ENCODE measurements around the gene SIMC1.

SIMC1 gene

DNA sequence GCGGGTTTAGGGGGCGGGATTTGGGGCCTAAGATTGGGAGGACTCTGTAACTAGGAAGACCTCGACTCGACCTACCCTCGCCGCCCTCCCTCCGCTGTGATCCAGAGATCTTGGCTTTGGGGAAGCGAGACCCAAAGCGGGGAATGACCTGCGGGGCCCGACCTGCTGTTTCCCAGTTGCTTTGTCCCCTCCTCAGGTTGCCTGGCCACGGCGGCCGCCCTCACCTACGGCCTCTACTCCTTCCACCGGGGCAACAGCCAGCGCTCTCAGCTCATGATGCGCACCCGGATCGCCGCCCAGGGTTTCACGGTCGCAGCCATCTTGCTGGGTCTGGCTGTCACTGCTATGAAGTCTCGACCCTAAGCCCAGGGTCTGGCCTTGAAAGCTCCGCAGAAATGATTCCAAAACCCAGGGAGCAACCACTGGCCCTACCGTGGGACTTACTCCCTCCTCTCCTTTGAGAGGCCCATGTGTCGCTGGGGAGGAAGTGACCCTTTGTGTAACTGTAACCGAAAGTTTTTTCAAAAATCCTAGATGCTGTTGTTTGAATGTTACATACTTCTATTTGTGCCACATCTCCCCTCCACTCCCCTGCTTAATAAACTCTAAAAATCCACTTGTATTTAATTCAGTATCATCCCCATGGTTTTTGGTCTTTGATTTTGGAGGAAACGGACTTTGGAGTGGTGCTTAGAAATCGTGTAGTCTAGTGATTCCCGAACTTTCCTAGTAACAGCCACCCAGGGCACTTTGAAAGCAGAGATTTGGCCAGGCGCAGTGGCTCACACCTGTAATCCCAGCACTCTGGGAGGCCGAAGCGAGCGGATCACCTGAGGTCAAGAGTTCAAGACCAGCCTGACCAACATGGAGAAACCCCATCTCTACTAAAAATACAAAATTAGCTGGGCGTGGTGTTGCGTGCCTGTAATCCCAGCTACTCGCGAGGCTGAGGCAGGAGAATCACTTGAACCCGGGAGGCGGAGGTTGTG, 151.2 kb downstream of the SIMC1 start:
- no peak for DNase-seq (ENCODE audit: low spot score)

DNA sequence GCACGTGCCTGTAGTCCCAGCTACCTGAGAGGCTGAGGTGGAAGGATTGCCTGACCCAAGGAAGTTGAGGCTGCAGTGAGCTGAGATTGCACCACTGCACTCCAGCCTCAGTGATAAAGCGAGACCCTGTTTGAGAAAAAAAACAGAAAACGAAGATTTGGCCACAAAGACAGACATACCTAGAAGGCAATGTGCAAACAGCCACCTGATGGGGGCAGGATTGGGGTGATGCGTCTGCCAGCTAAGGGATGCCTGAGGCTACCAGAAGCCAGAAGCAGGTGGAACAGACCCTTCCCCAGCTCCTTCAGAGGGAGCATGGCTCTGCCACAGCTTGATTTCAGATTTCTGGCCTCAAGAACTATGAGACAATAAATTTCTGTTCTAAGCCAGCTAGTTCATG, 153.3 kb downstream of the SIMC1 start:
- DNase-seq (ENCODE audit: low spot score), result no peak

DNA sequence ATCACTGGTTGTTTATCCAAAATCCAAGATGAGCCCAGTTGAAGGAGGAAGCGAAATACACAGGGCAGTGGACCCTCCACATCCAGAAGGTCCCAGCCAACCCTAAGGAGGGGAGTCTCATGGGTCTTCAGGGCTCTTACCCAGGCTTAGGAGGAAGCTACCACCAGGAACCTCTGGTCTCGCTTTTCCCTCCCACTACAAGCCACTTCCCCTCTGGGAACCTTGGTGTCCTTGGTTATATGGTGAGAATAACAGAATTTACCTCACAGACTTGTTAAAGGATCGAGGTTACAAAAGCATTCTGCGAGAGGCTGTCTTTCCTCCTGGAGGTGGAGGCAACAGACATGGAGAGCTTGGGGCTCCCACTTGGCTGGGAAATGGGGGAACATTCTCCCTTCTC, 153.8 kb downstream of the SIMC1 start:
- DNase-seq (ENCODE audit: low spot score), result no peak

DNA sequence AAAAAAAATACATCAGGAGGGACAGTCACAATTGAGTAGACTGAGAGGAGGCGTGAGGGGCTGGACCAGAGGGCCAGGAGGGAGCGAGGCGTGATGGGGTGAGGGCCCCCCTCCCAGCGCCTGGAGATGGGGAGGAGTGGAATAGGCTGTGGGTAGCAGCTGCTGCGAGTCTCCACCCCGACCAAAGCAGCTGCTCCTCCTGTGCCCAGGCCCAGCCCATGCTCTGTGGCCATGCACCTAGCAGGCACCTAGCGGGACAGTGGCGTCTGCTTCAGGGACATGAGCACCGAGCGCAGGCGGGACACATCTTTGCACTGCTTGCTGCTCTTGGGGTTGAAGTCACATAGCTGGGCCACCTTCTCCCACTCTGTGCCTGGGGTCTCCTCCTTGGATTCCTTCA, 154.3 kb downstream of the SIMC1 start:
- DNase-seq (ENCODE audit: low spot score), result no peak

DNA sequence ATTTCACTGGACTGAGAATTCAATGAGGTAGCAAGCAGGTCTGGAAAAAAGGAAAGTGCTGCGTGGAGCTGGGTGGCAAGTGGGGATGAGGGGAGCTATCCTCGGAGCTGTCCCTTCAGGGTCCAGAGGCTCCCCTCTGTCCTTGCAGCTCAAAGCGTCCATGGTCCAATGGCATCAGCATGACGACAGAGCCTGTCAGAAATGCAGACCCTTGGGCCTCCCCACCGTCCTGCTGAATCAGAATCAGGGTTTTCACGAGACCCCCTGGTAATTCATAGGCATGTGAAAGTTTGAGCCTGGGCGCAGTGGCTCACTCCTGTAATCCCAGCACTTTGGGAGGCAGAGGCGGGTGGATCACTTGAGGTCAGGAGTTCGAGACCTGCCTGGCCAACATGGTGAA, 155.9 kb downstream of the SIMC1 start:
- DNase-seq (ENCODE audit: low spot score), result no peak

DNA sequence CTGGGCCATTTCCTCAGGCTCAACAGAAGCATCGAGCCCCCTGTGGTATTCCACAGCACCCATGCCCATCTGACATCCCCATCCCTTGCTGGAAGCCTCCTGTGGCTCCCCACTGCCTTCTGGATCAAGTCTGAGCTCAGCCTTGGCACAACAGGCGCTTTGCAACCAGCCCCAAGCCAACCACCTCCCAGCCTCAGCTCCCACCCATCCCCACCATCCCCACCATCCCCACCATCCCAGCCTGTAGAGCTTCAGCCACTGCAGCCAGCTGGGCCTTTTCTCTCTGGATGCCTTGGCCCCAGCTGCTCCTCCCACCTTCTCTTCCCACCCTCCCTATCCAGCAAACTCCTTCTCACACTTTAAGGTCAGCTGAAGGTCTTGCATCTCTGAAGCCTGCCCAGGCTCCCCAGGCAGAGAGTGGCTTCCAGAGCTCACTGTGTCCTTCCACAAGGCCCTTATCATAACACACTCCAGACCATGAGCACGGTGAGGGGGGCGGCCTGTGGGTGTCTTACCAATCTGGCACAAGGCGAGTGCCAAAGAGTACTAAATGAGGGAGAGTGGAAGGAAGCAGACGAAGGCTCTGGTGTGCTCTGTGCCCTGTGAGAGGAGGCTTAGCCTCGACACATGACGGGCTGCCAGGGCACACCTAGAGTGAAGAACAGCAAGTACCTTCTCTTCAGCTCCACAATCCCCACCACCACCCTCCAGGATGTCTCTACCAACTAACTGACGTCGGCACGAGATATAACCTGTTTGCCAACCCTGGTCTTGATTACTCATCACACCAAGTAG, 156.9 kb downstream of the SIMC1 start:
- DNase-seq (ENCODE audit: low spot score), result no peak
